Stimulated activated CD4-positive, alpha-beta T cell treated with anti-CD3 and anti-CD28 coated beads, Interleukin-1b, Interleukin-23, amount 100 ng/mL, for 48 hours (primary cell): ENCODE data around the gene PPP1R1B.

Experiments
- DNase-seq: peaks from one replicate; pipeline ENCODE4 v3.0.0-alpha.2; 2020

Gene PPP1R1B

DNA sequence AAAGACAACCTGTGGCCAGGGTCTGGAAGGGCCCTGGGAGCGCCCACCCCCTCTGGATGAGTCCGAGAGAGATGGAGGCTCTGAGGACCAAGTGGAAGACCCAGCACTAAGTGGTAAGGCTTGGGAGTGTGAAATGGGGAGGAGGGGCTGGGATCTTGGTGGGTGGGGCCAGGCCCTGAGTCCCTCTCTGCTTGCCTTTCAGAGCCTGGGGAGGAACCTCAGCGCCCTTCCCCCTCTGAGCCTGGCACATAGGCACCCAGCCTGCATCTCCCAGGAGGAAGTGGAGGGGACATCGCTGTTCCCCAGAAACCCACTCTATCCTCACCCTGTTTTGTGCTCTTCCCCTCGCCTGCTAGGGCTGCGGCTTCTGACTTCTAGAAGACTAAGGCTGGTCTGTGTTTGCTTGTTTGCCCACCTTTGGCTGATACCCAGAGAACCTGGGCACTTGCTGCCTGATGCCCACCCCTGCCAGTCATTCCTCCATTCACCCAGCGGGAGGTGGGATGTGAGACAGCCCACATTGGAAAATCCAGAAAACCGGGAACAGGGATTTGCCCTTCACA lies 8.9 kb downstream of the PPP1R1B start:
- no peak for DNase-seq

DNA sequence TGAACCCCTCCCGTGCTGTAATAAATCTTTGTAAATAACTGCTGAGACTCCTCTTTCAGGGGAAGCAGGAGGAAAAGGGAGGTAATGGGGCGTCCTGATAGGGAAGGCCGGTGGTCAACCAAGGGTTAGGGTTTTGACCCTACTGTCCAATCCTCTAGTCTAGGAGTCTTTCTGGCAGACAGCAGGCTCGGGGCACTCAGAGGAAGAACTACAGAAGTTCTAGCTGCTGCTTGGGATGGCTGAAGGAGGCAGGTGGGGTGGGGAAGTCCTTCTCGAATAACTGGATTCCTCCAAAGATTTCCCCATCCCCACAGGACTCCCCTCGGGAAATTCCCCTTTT lies 9.8 kb downstream of the PPP1R1B start:
- no peak for DNase-seq

DNA sequence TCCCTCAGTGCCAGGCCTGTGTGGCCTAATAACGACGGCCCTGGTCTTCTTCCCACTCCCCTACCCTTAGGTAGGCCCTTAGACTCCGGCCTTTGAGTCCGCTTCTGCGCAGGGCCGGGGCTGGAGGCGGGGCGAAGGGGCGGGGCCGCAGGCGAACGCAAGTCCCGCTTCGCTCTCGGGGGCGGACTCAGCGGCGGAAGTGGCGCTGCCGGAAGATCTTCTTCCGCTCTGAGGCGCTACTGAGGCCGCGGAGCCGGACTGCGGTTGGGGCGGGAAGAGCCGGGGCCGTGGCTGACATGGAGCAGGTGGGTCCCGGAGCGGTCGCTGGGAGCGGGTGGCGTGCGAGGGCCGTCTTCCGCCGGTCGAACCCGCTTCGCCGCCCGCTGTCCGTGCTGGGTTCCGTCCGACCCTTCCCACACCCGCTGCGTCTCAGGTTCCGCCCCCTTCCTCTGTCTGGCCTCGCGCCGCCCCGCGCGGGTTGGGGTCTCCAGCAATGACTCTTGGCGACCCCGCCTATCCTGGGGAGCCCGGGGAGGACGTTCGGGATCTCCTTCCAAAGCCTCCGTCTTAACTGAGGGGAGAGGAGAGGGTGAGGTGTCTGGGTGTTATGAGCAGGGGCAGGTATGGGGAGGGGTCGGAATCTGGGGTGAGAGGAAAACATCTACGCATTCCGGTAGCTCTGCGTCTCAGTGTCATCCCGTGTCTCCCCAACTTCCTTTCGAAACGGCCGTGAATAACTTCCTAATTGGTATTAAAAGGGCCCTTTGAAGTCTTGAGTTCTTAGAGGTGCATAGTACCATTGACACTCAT lies 10.4 kb downstream of the PPP1R1B start, which contains the start of gene STARD3:
STARD3 (plus strand) TSS at position 218 of the 810 bp plus-strand sequence. CDS start 16,388 bp downstream, outside the sequence.
- peak; percentile 90 for DNase-seq

DNA sequence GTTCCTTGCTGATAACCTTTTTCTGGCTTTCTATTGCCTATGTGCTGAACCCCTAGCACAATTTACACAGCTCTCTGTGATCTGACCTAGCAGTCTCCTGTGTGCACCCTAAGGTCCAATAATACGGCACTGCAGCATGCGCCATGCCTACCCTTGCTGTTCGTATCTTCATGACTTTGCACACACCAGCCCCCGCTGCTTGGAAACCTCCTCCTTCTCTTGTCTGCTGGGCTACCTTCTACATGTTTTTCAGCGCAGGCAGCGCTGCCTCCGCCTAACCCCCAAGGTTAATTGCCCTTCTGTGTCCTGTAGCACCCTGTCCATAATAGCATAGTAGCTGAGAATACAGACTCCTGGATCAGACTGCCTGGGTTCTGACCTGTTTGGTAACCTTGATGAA lies 11.6 kb downstream of the PPP1R1B start:
- no peak for DNase-seq

DNA sequence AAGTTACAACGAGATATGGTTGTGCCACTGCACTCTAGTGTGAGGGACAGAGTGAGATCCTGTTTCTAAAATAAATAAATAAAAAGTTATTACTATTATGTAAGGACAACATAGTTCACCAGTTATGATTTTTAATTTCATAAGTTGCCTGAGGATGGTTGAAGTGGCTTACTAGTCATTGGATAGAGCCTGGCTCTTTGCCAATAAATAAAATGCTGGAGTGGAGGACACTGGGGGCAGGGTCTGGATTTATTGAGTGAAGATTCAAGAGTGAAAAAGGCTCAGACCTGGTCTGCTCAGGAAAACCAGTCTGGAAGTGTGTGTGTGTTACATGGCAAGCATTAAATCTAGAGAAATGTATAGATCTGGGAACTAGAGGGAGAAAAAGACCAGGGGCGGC lies 12.3 kb downstream of the PPP1R1B start:
- DNase-seq = no peak

DNA sequence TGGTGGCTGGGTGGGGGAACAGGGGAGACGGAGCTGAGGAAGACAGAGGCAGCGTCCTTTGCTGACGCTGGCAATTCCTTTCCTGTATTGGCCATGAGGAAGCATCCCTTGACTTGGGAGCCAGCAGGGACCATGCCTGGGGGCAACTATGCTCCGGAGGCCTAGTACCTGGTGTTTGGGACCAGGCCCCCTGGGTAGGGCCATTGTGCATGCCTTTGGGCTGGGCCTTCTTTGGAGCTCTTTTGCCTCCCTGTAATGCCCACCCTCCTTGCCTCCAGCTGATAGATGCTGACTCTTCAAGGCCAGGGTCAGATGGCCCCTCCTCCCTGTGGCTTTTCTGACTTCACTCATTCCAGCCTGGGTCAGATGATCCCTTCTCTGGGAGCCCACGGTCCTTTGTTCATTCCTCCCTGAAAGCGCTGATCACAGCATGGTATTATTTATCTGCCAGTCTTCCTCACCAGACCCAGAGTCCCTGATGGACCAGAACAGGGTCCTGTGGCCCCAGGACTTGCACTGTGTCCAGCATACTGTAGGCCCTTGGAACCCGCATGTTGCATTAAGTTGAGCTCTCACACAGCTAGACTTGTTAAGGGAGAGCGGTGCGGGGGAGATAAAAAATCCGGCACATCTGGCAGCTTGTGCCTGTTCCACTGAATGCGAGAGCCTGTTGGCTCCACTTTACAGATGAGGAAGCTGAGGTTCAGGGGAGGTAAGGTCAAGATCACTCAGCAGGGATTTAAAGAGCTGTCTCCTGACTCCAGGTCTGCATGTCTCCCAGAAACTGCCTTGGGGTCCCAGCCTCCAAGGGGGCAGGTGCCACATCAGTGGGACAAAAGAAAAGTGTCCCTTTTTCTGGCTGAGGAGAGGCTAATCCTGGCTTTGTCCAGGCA lies 13.1 kb downstream of the PPP1R1B start:
- no peak for DNase-seq

DNA sequence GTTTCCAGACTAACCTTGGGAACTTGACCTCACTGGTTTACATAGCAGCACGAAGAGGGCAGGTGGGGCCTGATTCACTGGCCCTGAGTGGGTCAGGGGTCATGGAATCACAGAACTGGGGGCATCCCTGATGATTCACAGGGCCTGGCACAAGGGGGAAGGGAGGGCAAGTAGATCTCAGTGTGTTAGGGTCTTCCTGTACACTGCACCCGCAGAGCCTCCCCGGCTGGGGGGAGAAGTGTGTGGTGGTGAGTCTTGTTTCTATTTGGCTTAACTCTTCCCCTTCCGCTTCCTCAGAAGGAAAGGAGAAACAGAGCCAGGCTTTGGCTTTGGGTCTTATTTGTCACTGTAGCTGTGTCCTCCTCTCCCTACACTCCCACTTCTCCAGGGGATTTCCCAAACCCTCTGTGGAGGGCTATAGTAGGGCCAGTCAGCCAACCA lies 13.9 kb downstream of the PPP1R1B start:
- no peak for DNase-seq

DNA sequence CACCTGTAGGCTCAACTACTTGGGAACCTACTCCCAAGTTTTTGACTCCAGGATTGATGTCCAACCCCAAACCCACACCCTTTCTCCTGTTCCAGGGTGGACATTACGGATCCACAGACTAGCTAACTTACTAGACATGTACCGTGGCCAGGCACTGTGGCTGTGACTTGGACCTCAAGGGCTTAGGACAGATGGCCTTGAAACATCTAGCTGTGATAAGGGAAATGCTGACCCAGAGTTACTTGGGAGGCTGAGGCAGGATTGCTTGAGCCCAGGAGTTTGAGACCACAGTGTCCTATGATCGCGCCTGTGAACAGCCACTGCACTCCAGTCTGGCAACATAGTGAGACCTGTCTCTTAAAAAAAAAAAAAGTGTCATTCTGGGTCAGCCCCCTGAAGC lies 14.3 kb downstream of the PPP1R1B start:
- DNase-seq = no peak

DNA sequence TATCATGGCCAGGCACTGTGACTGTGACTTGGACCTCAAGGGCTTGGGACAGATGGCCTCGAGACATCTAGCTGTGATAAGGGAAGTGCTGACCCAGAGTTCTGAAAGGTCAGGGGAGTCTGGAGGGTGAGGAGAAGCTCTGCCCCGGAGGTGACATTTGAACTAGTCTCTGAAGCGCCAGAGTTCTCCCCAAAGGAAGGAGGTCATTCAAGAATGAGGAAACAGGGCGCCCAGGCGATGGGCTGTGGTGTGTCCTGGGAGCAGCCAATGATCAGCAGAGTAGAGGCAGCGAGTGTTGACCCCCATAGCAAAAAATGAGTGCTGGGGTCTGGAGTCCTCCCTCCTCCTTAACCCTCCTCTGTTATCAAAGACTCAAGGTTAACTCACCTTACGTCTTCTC lies 15.1 kb downstream of the PPP1R1B start:
- no peak for DNase-seq

DNA sequence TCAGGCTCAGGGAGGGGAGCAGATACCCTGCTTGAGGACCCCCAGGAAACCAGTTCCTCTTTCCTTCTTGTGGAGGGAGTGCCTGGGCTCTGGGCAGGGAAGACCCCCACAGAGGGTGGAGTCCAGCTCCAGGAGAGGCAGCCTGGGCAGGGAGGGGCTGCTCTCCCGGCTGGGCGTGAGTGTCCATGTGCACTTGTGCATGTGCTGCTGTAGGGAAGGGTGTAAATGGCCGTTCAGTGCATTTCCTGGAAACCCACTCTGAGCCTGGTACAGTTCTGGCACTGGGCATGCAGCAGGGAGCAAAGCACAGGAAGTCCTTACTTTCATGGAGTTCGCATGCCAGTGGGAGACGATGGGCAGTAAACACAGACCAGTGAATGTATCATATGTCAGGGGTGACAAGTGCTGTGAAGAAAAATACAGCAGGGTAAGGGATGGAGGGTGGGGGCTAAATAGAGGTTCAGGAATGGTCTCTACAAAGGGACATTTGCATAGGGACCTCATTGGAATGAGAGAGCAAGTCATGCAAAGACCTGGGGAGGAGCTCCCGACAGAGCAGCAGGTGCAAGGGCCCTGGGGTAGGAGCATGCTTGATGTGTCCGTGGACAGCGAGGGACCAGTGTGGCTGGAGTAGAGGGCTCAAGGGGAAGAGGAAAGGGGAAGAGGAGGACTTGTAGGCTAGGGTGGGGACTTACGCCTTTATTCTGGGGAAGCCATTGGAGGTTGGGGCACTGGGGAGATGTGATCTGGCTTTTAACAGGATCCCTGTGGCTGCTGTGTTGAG lies 15.7 kb downstream of the PPP1R1B start:
- no peak for DNase-seq

DNA sequence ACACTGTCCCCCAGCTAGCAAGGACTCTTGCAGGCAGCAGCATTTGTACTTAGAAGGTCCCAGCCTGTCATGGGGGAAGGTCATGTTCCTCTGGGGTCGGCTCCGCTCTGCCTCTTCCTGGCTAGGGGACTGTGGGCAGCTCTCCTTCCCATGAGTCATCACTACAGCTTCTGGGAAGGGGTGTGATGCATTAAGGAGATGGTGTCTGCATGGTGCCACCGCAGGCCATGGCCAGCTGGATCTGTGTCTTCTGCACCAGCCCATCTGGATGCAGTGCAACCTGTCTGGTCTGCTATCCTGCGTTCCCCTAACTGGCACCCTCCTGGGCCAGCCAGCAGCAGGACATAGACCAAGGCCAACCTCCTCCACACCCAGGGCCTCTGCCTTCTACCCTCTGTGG lies 16.5 kb downstream of the PPP1R1B start:
- DNase-seq = no peak

DNA sequence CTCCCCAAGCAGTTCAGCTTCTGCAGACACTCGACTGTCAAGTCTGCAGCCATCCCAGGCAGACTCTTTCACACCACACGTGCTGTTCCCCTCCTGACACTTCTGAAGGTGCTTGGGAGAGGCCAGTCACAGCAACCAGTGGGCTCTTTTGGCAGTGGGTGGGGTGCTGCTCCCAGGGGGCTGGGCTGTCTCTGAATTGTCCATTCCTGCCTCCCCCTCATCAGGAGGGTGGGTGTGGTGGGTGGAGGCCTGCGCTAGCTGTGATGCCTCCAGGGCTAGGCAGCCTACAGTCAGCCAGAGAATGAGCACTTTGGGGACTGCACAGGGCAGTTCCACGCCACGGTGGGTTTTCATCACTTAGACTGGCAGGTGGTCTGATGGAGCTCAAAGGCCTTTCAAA lies 20.5 kb downstream of the PPP1R1B start:
- DNase-seq = no peak

DNA sequence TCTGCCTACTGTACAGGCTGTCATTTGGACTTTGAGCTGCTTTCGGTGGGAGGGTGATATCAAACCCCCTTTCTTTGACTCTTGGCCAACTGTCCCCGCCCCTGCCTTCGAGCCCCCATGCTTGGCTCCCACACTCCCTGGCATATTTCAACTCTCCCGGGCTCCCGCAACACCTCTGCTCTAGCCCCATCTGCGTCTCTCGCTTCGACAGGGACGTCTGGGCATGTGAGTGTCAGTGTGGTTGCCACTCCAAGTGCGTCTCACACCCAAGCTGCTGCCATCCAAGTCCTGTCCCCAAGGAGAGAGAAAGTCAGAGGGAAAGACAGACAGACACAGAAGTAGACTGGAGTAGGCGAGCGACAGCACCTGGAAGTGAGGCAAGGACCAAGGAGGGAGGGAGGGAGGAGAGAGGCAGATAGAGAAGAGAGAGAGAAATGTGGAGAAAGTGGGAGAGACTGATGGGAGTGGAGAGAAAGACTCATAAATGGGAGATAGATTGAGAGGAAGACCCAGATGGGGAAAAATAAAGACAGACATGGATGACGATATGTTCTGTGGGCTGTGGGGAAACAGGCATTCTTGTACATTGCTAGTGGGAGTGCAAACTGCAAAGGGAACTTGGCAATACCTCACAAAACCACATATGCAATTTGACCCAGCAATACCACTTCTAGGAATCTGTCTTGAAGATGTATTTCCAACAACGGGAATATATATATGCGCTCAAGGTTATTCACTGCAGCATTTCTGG lies 22.0 kb downstream of the PPP1R1B start:
- no peak for DNase-seq

DNA sequence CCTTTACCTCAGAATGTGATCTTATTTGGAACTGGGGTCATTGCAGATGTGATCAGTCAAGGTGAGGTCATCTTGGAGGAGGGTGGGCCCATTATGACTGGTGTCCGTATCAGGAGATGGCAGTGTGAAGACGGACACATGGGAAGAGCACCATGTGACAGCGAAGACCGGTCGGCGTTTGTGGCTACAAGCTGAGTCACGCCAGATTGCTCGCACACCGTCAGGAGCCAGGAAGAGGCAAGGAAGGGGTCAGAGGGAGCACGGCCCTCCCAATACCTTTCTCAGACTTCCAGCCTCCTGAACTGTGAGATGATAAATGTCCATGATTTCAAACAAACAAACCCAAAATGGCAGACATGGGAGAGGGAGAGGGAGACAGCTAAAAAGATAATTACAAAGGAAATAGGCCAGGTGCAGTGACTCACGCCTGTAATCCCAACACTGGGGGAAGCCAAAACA lies 23.4 kb downstream of the PPP1R1B start:
- no peak for DNase-seq

DNA sequence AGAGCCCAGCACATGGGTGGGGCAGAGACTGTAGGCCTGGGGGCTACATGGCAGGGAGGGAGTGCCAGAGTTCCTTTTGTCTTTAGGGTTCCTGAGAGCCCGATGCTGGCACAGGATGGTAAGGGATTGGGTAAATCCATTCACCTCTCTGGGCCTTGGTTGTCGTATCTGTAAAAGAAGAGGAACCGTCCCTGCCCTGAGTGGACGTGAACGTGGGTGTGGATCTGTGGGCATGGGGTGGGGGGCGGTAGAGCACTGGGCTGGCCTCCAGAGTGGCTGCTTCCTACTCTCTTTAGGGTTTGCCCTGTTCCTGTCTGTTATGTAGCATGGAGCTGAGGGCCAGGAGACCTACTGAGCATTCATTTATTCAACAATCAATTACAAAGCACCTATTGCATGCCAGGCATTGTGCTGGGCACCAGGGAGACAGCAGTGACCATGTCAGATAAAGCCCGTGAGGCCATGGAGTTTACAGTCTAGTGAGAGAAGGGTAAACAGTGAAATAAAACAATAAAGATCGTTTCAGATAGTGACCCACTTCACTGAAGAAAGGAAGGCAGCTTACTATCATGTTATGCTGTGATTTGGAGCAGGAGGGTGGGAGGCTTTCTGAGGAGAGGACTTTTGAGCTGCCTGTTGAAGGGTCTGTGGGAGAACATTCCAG lies 25.3 kb downstream of the PPP1R1B start:
- DNase-seq = no peak

DNA sequence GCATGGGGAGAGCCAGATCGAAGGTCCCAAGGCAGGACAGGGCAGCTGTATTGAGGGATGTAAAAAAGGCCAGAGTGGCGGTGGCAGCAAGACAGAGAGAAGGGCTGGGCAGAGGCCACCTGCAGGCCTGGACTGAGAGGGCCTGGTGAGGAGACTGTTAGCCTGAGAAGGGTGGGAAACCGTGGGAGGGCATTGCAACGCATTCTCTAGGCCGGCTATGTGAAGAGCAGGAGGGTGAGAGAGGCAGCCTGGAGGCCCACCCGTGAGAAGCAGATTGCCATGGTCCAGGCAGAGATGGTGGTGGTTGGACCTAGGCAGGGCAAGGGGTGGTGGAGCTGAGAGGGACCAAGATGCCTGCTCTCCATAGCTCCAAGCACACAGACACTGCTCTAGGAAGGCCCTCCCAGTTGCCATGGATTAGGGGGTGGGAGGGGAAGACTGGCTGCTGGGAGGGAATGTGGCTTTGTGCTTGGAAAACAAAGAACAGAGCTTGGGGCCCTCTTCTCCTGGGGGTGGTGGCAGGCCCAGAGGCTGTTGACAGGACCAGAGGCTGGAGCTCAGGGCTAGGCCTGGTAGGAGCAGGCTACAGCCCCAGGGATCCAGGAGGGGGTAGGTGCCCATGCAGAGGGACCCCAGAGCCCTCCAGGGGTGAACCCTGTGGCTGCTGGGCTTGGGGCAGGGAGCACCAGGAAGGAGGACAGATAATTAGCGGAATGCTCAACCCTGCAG lies 26.0 kb downstream of the PPP1R1B start:
- DNase-seq = no peak

DNA sequence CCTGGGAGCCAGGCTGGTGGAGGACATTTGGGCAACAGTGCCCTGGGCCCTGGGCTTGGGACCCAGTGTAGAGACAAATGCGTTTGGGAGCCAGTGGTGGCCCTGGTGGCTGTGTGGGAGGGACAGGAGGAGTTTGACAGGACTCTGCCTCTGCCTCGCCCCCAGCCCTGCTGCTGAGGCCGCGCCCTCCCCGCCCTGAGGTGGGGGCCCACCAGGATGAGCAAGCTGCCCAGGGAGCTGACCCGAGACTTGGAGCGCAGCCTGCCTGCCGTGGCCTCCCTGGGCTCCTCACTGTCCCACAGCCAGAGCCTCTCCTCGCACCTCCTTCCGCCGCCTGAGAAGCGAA lies 26.5 kb downstream of the PPP1R1B start:
- DNase-seq = no peak

DNA sequence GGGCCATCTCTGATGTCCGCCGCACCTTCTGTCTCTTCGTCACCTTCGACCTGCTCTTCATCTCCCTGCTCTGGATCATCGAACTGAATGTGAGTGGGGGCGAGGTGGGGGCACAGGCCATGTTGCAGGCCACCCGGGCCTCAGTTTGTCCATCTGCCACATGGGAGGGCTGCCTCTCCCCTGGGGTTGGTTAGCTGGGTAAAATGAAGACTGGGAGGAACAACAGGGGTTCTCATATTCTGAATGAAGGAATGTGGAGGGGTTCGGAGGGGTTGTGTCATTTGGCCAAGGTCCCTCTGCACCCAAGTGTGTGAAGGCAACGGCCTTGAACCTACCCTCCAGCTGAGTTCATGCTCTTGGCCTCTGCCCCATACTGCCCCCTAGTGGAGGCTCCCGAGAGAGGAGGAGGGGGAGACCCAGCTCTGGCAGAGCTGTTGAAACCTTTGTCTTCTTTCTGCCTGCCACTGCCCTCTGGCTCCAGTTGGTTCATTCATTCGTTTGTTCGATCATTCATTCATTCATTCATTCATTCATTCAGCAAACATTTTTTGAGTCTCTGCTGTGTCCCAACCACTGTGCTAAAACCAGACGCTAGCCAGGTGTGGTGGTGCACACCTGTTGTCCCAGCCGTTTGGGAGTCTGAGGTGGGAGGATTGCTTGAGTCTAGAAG lies 27.0 kb downstream of the PPP1R1B start:
- peak; percentile 83 for DNase-seq

DNA sequence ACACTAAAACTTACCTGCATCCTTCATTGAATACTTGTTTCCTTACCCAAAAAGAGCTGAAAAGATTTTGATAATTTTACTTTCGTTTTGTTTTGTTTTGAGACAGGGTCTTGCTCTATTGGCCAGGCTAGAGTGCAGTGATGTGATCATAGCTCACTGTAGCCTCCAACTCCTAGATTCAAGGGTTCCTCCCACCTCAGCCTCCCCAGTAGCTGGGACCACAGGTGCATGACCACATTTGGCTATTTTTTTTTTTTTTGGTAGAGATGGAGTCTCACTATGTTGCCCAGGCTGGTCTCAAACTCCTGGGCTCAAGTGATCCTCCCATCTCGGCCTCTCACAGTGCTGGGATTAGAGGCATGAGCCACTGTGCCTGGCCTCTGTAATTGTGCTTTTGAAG lies 28.4 kb downstream of the PPP1R1B start:
- no peak for DNase-seq

DNA sequence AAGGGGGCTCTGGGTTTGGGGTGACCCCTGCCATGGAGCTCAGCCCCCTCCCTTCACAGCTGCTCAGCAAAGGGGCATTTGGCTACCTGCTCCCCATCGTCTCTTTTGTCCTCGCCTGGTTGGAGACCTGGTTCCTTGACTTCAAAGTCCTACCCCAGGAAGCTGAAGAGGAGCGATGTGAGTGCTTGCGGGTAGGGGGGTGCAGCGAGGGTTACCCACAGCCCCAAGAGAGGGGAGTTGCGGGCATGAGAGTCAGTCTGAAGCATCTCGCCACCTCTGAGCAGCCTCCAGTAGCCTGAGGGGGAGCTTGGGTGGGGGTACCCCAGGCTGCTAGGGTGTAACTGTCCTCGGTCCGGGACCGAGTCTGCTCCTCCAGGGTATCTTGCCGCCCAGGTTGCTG lies 31.6 kb downstream of the PPP1R1B start:
- DNase-seq = no peak
